Measurements from ENCODE around the gene CXCL14. TPM values are rescaled to one million over a fixed set of nuclear protein-coding genes. Genes with fewer than 3 reads are reported as not detected.

Gene CXCL14
- total and polyA plus RNA-seq, 2 of the 4 experiments (the other 2 are of a cell fraction): not detected

DNA sequence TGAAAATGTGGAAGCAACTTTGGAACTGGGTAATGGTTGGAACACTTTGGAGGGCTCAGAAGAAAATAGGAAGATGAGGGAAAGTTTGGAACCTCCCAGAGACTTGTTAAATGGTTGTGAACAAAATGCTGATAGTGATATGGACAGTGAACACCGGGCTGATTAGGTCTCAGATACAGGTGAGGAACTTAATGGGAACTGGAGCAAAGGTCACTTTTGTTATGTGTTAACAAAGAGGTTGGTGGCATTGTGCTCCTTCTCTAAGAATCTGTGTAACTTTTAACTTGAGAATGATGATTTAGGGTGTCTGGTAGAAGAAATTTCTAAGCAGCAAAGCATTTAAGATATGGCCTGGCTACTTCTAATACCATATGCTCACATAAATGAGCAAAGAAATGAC, 36.4 kb upstream of the CXCL14 start:
- Histone ChIP-seq H3K9ac (ENCODE audit: low read depth, low read length) (no peak overlapping the region), H2BK5ac (ENCODE audit: low read depth, low read length, poor library complexity, severe bottlenecking) (no peak overlapping the region), H4K8ac (ENCODE audit: low read depth in 2 of 2, low read length in 2 of 2) (no peak overlapping the region), H3K18ac (ENCODE audit: low read depth, low read length) (no peak overlapping the region), H3K4ac (ENCODE audit: low read depth, low read length) (no peak overlapping the region), H2AFZ (replicated peaks; ENCODE audit: low read length, poor library complexity) (no peak overlapping the region), H2BK20ac (ENCODE audit: low read depth, low read length) (no peak overlapping the region), H3K56ac (ENCODE audit: extremely low read depth, insufficient read depth, low read length) (no peak overlapping the region), H3K4me2 (ENCODE audit: low read depth, low read length) (no peak overlapping the region), H2BK120ac (ENCODE audit: low read depth, low read length) (no peak overlapping the region), H3K79me1 (ENCODE audit: low read depth in 1 of 2, low read length in 2 of 2) (no peaks in the 10 kb centered on the region), H3K4me1 (ENCODE audit: control insufficient read depth, insufficient read depth, low read length) (no peaks in the 10 kb centered on the region), H3K9me1 (ENCODE audit: insufficient read depth, low read length) (no peaks in the 10 kb centered on the region), H2AK9ac (replicated peaks; ENCODE audit: low read depth, low read length, poor library complexity) (no peak overlapping the region), H3K4me3 (ENCODE audit: insufficient read depth, low read depth, low read length) (no peak overlapping the region), H4K5ac (ENCODE audit: low read depth, low read length) (no peak overlapping the region), H3K23ac (ENCODE audit: low read depth, low read length) (no peak overlapping the region), H4K91ac (ENCODE audit: insufficient read depth, low read depth, low read length) (no peak overlapping the region), H2BK15ac (ENCODE audit: low read depth, low read length) (no peak overlapping the region), H3K14ac (replicated peaks; ENCODE audit: low read depth, low read length) (no peak overlapping the region), H4K20me1 (ENCODE audit: insufficient read depth, low read length) (no peaks in the 10 kb centered on the region), H3K9me3 (ENCODE audit: control insufficient read depth, insufficient read depth, low read length) (no peaks in the 10 kb centered on the region), H3K27me3 (ENCODE audit: control insufficient read depth, insufficient read depth, low read length) (no peaks in the 10 kb centered on the region), H3K36me3 (ENCODE audit: control insufficient read depth, insufficient read depth, low read length) (no peaks in the 10 kb centered on the region), H2AK5ac (ENCODE audit: low read depth, low read length) (no peak overlapping the region), H3K27ac (ENCODE audit: insufficient read depth, low read length) (no peak overlapping the region)
- BruUV-seq (replicated peaks): no TSS peak
- POLR2A ChIA-PET (ENCODE audit: unreplicated experiment): no interaction called here
- ATAC-seq (ENCODE audit: low read depth) (no peak; the same call in 1 of the 2 replicates), DNase-seq (no peak)
- TF ChIP-seq CHD1 (IDR thresholded peaks at IDR 0.05; ENCODE audit: low read depth, low read length): no peak
- no peak for TF ChIP-seq RFX5 (IDR thresholded peaks at IDR 0.05; ENCODE audit: low read depth, low read length)
- TF ChIP-seq POLR2A (IDR thresholded peaks at IDR 0.05; ENCODE audit: low read depth, low read length): no peak
- no peak for TF ChIP-seq MAFK (IDR thresholded peaks at IDR 0.05; ENCODE audit: low read depth, low read length)
- intact Hi-C loops (cut with micrococcal nuclease) (no loop called here), in situ Hi-C loops (cut with MboI; ENCODE audit: low sequenced_read_pairs) (no loop called here), dilution Hi-C loops (cut with HindIII; ENCODE audit: low sequenced_read_pairs, unreplicated experiment) (no loop called here)
- CTCF ChIA-PET: no interaction called here
- WGBS, 2 experiments (ENCODE audit: extremely low coverage in 2 of 2, insufficient read length in 1 of 2): 33% methylated on average over 1 of the region's 1 CpG; no CpG with 5 or more reads in 1 of the 2 experiments

All from IMR-90 (cell line).